ENCODE results near the gene SGPP2.

The SGPP2 gene

DNA sequence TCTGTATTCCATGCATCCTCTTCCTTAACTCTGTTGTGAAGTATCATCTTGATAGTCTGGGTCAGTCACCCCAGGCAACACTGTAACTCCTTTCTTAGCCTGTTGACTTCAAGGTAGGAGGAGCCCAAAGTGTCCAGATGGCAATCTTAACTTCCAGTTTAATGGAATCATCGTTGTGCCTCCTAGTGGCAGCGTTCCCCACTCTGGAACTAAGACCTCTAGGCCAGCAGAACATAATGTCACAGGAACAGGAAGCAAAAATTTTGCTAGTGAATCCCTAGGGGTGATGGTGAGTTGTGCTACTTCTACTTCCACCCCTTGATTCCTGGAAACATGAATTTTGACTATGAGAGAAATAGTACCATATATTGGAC, 11.7 kb downstream of the SGPP2 start:
- DNase-seq (ENCODE audit: insufficient read length, low spot score) (no peak), FAIRE-seq (no peak)
- TF ChIP-seq PAX5 (IDR thresholded peaks at IDR 0.05; ENCODE audit: insufficient read depth, low read length, severe bottlenecking) (no peak), POU2F2 (IDR thresholded peaks at IDR 0.05; ENCODE audit: low read depth, low read length) (no peak), SPI1 (IDR thresholded peaks at IDR 0.05; ENCODE audit: low read depth, low read length) (no peak), POLR2A (IDR thresholded peaks at IDR 0.05; ENCODE audit: low read depth, low read length) (no peak), POLR2AphosphoS5 (IDR thresholded peaks at IDR 0.05; ENCODE audit: low read depth, low read length) (no peak), TAF1 (IDR thresholded peaks at IDR 0.05; ENCODE audit: low read depth, low read length) (no peak)

DNA sequence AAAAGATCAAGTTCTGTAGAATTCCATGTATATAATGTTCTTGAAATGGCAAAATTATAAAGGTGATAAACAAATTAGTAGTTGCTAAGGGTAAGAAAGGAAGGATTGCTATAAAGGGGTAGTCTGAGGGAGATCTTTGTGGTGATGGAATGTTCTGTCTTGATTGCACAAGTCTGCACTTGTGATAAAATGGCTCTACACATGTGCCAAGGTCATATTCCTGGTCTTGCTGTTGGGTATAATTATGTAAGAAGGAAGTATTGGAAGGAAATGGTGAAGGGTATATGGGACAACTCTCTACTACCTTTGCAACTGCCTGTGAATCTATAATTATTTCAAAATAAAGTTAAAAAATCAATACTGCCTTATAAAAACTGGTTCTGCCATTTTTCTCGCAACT, 15.3 kb downstream of the SGPP2 start:
- FAIRE-seq: no peak
- no peak for DNase-seq (ENCODE audit: insufficient read length, low spot score)
- no peak for TF ChIP-seq POLR2A (IDR thresholded peaks at IDR 0.05; ENCODE audit: low read depth, low read length)

DNA sequence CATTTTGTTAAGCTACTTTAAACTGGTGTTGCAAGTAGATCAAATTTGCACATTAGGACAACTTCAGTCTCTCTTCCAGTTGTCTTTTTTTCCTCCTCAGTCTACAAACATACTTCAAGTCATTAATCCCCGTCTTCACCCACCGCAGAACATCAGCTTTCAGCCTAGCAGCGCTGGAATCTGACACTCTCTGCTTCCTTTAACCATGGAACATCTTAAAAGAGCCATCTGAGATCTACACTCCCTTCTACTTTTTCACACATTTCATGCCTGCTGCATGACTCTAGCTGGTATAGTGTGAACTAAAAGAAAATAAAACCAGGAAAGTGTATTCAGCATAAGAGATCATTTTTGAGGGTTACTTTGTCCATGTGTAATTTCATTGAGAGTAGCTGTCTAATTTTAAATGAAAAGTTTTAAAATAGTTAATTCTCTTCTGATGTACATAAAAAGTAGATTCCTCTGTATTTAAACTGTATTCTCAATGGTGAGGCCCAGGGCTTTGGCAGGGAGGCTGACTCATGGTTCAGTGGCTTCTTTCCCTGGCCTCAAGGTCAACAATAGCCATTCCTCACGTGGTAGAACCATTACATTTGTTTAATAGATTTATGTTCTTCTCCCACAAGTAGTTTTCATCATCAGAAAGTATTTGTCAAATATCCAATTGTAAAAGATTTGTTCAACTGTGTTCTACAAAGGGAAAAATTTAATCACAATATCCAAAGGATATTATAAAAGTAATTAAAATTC, 16.5 kb downstream of the SGPP2 start:
- no peak for FAIRE-seq
- DNase-seq (ENCODE audit: insufficient read length, low spot score): no peak
- TF ChIP-seq SPI1 (IDR thresholded peaks at IDR 0.05; ENCODE audit: low read depth, low read length) (no peak), POLR2A (IDR thresholded peaks at IDR 0.05; ENCODE audit: low read depth, low read length) (no peak), POLR2AphosphoS5 (IDR thresholded peaks at IDR 0.05; ENCODE audit: low read depth, low read length) (no peak), TAF1 (IDR thresholded peaks at IDR 0.05; ENCODE audit: low read depth, low read length) (no peak), PAX5 (IDR thresholded peaks at IDR 0.05; ENCODE audit: insufficient read depth, low read length, severe bottlenecking) (no peak), POU2F2 (IDR thresholded peaks at IDR 0.05; ENCODE audit: low read depth, low read length) (no peak)

DNA sequence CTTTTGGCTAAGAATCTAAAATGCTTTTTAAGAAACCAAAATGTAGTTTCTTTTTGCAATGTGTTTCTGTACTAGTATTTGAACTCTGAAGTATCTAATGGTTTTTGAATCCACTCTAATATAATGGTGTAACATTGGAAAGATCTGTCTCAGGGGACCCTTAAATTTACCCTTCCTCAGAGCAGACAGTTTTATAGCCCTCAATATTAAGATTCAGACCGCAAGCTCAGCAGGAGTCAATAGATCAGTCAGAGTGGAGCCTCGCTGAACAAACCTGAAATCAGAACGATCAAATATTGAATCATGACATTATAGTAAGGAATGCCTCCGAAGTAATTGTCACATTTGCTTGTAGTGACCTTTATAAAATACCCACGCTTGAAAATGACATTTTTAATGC, 18.3 kb downstream of the SGPP2 start:
- DNase-seq (ENCODE audit: insufficient read length, low spot score) (no peak), FAIRE-seq (no peak)
- TF ChIP-seq POU2F2 (IDR thresholded peaks at IDR 0.05; ENCODE audit: low read depth, low read length) (no peak), POLR2AphosphoS5 (IDR thresholded peaks at IDR 0.05; ENCODE audit: low read depth, low read length) (no peak), POLR2A (IDR thresholded peaks at IDR 0.05; ENCODE audit: low read depth, low read length) (no peak), TAF1 (IDR thresholded peaks at IDR 0.05; ENCODE audit: low read depth, low read length) (no peak), SPI1 (IDR thresholded peaks at IDR 0.05; ENCODE audit: low read depth, low read length) (no peak), PAX5 (IDR thresholded peaks at IDR 0.05; ENCODE audit: insufficient read depth, low read length, severe bottlenecking) (no peak)

DNA sequence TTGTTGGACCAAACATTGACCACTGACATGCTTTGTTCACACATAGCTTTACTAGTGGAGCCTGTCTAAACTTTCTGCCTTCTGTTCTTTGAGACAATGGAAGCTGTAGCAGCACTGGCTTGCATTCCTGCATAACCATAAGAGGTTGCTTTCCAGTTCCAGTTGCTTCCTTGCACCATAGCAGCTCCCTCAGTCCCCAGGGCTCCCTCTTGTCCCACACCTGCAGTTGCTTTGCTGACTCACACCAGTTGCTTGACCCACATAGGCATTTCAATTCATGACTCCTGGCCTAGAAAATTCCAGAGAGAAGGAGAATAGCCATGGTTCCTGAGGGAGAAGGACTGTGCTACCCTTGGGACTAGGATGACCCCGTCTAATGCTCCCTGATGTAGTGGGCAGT, 20.9 kb downstream of the SGPP2 start:
- FAIRE-seq (no peak), DNase-seq (ENCODE audit: insufficient read length, low spot score) (no peak)
- TF ChIP-seq SPI1 (IDR thresholded peaks at IDR 0.05; ENCODE audit: low read depth, low read length) (no peak), POLR2AphosphoS5 (IDR thresholded peaks at IDR 0.05; ENCODE audit: low read depth, low read length) (no peak), PAX5 (IDR thresholded peaks at IDR 0.05; ENCODE audit: insufficient read depth, low read length, severe bottlenecking) (no peak), TAF1 (IDR thresholded peaks at IDR 0.05; ENCODE audit: low read depth, low read length) (no peak), POLR2A (IDR thresholded peaks at IDR 0.05; ENCODE audit: low read depth, low read length) (no peak), POU2F2 (IDR thresholded peaks at IDR 0.05; ENCODE audit: low read depth, low read length) (no peak)

DNA sequence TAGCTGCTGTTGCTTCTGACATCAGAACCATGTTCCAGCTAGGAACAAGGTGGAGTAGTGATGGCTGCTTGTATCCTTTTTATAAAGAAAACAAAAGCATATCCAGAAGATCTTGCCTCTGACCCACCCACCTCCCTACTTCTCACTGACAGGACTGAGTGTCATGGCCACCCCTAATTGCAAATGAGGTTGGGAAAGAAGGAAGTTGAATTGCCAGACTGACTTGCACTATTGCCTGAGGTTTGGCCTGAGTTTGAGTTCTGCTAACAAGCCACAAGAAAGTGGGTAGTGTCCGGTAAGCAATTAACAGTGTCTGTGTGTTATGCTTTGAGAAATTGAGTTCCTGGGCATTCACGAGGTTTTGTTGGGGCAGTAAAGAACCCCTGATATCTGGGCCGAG, 22.8 kb downstream of the SGPP2 start:
- TF ChIP-seq SPI1 (IDR thresholded peaks at IDR 0.05; ENCODE audit: low read depth, low read length) (no peak), POLR2AphosphoS5 (IDR thresholded peaks at IDR 0.05; ENCODE audit: low read depth, low read length) (no peak), TAF1 (IDR thresholded peaks at IDR 0.05; ENCODE audit: low read depth, low read length) (no peak)
- DNase-seq (ENCODE audit: insufficient read length, low spot score) (no peak), FAIRE-seq (no peak)

DNA sequence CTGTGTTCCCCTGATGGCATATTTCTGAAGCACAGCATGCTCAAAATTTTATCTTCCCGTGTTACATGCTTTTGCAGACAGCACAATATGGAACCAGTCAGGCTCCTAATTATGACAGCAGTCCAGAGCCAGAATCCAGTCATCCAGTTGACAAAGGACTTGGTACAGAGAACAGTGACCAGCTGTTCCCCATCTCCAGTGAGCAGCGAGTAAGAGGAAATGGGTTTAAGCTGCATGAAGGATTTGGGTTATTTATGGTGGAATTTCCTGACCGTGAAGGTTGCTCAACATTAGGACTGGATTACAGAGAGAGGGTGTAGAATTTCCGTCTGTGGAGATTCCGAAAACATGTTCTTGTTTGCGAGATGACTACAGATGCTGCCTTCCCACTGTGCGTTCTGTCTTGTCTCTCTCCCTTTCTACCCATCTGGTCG, 24.4 kb downstream of the SGPP2 start:
- no peak for TF ChIP-seq POLR2A (IDR thresholded peaks at IDR 0.05; ENCODE audit: low read depth, low read length)
- no peak for TF ChIP-seq PAX5 (IDR thresholded peaks at IDR 0.05; ENCODE audit: insufficient read depth, low read length, severe bottlenecking)
- no peak for TF ChIP-seq POU2F2 (IDR thresholded peaks at IDR 0.05; ENCODE audit: low read depth, low read length)
- no peak for FAIRE-seq
- DNase-seq (ENCODE audit: insufficient read length, low spot score): no peak

DNA sequence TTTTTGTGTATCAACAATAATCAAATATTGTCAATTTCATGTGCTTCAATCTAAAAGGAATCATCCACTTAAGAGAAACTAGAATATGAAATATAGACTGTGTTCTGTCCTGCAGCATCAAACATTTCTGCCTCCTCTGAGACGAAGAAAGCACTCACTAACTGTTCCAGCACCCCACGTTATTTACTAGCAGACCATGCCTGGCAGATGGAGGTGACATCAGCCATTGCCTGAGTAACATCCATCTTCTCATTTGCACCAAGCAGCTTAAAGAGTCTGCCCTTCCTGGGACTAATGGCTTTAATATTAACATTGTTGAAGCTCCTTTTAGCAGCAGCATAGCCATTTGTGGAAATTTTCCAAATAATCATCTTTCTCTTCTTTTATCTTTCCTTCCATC, 25.7 kb downstream of the SGPP2 start:
- FAIRE-seq (no peak), DNase-seq (ENCODE audit: insufficient read length, low spot score) (no peak)
- no peak for TF ChIP-seq SPI1 (IDR thresholded peaks at IDR 0.05; ENCODE audit: low read depth, low read length)
- TF ChIP-seq POLR2AphosphoS5 (IDR thresholded peaks at IDR 0.05; ENCODE audit: low read depth, low read length): no peak
- TF ChIP-seq TAF1 (IDR thresholded peaks at IDR 0.05; ENCODE audit: low read depth, low read length): no peak
- no peak for TF ChIP-seq POLR2A (IDR thresholded peaks at IDR 0.05; ENCODE audit: low read depth, low read length)
- no peak for TF ChIP-seq PAX5 (IDR thresholded peaks at IDR 0.05; ENCODE audit: insufficient read depth, low read length, severe bottlenecking)
- TF ChIP-seq POU2F2 (IDR thresholded peaks at IDR 0.05; ENCODE audit: low read depth, low read length): no peak

DNA sequence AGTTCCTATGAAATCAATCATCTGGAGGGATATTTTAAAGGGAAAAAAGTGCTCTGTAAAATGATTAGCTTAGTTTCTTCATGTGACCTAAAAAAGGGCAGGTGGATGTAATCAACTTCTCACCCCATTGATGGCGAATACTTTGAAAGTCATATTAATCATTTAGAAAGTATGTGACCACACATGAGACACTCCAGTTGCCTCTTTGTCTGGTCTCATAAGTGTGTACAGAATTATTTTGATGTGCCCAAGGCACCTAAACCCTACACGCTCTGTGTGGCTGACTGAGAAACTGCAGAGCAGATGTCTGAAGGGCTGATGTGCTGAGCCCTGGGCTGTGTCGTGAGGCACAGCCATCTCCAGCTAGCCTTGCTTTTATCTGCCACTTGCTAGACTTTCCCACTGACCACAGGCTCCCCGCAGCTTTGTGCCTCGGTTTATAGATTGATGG, 26.9 kb downstream of the SGPP2 start:
- FAIRE-seq (peak; percentile 94), DNase-seq (ENCODE audit: insufficient read length, low spot score) (peak; percentile 34)
- no peak for TF ChIP-seq POU2F2 (IDR thresholded peaks at IDR 0.05; ENCODE audit: low read depth, low read length)
- TF ChIP-seq SPI1 (IDR thresholded peaks at IDR 0.05; ENCODE audit: low read depth, low read length): no peak
- no peak for TF ChIP-seq POLR2A (IDR thresholded peaks at IDR 0.05; ENCODE audit: low read depth, low read length)
- no peak for TF ChIP-seq POLR2AphosphoS5 (IDR thresholded peaks at IDR 0.05; ENCODE audit: low read depth, low read length)
- no peak for TF ChIP-seq TAF1 (IDR thresholded peaks at IDR 0.05; ENCODE audit: low read depth, low read length)
- TF ChIP-seq PAX5 (IDR thresholded peaks at IDR 0.05; ENCODE audit: insufficient read depth, low read length, severe bottlenecking): no peak

DNA sequence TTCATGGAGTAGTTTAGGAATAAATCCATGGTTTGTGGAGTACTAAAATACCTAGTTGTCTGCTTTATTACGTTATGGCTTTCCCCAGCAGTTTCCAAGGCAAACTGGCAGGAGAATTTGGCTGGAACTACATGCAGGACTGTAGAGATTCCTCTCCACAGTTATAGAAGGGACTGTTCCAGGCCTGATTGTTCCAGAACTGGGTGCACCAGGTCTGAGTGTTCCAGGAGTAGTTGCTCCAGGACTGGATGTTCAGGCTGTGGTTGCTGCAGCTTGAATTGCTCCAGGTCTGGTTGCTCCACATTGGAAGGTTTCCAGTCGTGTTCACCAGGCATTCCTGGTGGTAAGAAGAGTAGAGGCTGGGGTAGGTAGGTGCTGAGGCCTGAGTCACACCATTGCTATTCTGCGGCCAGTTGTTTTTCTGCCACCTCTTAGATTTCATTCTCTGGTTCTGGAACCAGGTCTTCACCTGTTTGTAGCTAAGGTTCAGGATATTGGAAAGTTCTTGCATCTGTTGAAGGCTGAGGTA, 28.1 kb downstream of the SGPP2 start:
- no peak for TF ChIP-seq POLR2A (IDR thresholded peaks at IDR 0.05; ENCODE audit: low read depth, low read length)
- no peak for TF ChIP-seq TAF1 (IDR thresholded peaks at IDR 0.05; ENCODE audit: low read depth, low read length)
- TF ChIP-seq POU2F2 (IDR thresholded peaks at IDR 0.05; ENCODE audit: low read depth, low read length): no peak
- TF ChIP-seq PAX5 (IDR thresholded peaks at IDR 0.05; ENCODE audit: insufficient read depth, low read length, severe bottlenecking): no peak
- no peak for TF ChIP-seq POLR2AphosphoS5 (IDR thresholded peaks at IDR 0.05; ENCODE audit: low read depth, low read length)
- FAIRE-seq: peak; percentile 59
- DNase-seq (ENCODE audit: insufficient read length, low spot score): no peak

All from GM12891 (cell line).